NCI-H82 (cell line): Measurements from ENCODE around the gene CDCP2.
"Not testable (repeated sequence)": the region's sequence is repeated elsewhere in the genome, so short reads cannot be mapped to it uniquely, and the experiment has no call there.

Experiments
- DNase-seq: peaks from one replicate; lab custom pipeline; 2025; lab: John Stamatoyannopoulos, UW

The CDCP2 gene

GRCh38 chr1:54168206-54168965 lies 15.6 kb upstream of the CDCP2 start:
- no peak for DNase-seq

- DNase-seq, result no peak
Observed at GRCh38 chr1:54167422-54168139, 14.8 kb upstream of the CDCP2 start.

DNA sequence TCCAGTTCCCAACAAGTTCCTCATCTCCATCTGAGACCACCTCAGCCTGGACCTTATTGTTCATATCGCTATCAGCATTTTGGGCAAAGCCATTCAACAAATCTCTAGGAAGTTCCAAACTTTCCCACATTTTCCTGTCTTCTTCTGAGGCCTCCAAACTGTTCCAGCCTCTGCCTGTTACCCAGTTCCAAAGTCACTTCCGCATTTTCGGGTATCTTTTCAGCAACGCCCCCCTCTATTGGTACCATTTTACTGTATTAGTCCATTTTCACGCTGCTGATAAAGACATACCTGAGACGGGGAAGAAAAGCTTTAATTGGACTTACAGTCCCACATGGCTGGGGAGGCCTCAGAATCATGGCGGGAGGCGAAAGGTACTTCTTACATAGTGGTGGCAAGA lies 13.6 kb upstream of the CDCP2 start:
- not testable (repeated sequence) for DNase-seq

- DNase-seq, result no peak
Observed at GRCh38 chr1:54165146-54165545, 12.3 kb upstream of the CDCP2 start.

GRCh38 chr1:54163573-54163972 lies 10.8 kb upstream of the CDCP2 start:
- no peak for DNase-seq

GRCh38 chr1:54163051-54163450 lies 10.3 kb upstream of the CDCP2 start:
- DNase-seq, result no peak

DNA sequence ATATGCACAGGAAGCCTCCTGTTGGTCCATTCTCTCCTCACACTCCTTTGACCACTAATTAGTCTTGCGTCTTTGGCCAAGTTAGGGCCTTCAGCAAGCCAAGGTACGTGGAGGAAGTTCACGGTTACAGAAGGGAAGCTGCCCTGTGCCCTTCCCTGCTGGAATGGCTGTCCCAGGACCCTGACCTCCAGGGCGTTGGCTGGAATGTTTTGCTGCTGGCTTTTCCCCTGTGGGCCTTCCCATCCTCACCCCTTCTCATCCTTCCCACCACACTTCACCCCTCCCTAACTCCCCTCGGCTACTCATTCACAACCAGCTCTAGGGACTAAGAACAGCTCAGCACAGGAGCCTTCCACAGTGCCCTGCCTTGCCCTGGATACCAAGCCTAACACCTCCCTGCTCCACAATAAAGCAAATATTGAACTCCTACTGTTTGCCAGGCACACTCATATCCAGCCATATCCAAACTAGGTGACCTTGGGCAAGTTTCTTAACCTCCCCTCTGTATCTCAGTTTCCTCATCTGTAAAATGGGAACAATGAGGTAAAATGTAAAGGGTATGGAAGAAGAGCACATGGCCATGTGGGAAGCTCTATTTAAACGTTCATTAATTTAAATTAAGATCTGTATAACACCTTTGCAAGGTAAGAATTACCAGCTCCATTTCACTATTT lies 8.8 kb upstream of the CDCP2 start:
- no peak for DNase-seq

DNA sequence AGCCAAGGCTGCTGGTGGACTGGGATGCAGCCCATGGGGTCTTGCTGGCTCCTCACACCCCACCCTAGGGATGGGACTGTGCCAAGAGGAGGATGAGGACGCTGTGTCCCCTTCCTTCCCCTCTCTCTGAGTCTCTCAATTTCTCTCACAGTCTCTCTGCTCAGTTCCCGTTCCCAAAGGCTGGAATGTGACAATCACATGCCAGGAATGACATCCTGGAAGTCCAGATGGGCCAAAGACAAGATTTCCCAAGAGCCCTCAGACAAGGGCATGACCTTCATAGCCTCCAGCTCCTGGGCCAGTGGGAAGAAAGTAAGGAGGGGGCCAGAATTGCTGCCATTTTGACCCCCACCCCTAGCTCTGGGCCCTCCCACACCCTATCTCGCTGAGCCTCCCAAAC lies 7.6 kb upstream of the CDCP2 start:
- no peak for DNase-seq

DNA sequence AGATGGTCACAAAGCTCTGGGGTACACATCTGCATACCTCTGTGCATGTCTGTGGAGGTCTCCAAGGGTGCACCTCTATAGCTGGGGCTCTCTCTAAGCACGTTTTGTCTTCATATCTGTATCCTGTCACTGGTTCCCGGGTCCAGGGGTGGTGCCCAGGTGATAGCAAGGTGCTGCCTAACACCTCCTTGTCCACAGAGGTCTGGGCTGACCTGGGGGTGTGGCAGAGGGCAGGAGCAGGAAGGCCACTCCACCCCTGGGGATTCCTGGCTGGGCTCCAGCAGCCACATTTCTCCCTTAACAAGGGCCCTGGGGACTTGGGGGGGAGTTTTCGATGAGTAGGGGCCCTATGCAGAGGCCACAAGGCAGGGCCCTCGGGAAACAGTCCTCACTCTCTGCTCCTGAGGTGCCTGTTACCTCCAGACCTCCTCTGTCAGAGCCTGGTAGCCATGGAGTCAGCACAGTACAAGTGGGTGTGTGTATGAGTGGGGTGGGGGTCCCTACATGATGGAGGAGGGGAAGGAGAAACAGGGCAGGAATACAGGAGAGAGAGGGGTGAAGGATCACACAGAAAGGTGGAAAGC lies 7.0 kb upstream of the CDCP2 start:
- DNase-seq, result no peak

GRCh38 chr1:54158071-54158470 lies 5.3 kb upstream of the CDCP2 start:
- no peak for DNase-seq

GRCh38 chr1:54157401-54157800 lies 4.6 kb upstream of the CDCP2 start:
- DNase-seq, result peak; percentile 32

DNA sequence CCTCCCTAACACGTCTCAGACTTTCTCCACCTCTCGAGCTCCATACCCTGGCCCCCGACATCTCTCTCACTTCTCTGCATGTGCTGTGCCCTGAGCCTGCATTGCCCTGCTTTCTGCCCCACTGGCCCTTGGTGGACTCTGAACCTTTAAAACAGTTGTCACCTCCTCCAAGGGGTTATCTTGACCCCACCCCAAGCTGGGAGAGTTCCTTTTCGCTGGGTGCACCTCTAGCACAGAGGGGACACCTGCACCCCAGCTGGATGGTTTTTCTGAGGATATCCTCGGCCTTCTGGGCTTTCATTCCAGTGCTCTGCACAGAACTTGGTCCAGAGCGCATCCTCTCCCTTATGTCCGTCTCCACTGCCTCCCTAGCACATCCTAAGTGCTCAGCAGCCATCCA lies 4.2 kb upstream of the CDCP2 start:
- no peak for DNase-seq

- DNase-seq, result no peak
Observed at GRCh38 chr1:54156201-54156600, 3.4 kb upstream of the CDCP2 start.

- peak; percentile 82 for DNase-seq
Observed at GRCh38 chr1:54153535-54154439, 987 bp upstream of the CDCP2 start.

GRCh38 chr1:54151013-54151412 lies 1.8 kb downstream of the CDCP2 start:
- no peak for DNase-seq

- DNase-seq, result no peak
Observed at GRCh38 chr1:54149734-54150133, 3.1 kb downstream of the CDCP2 start.

- no peak for DNase-seq
Observed at GRCh38 chr1:54144366-54144765, 8.4 kb downstream of the CDCP2 start.

DNA sequence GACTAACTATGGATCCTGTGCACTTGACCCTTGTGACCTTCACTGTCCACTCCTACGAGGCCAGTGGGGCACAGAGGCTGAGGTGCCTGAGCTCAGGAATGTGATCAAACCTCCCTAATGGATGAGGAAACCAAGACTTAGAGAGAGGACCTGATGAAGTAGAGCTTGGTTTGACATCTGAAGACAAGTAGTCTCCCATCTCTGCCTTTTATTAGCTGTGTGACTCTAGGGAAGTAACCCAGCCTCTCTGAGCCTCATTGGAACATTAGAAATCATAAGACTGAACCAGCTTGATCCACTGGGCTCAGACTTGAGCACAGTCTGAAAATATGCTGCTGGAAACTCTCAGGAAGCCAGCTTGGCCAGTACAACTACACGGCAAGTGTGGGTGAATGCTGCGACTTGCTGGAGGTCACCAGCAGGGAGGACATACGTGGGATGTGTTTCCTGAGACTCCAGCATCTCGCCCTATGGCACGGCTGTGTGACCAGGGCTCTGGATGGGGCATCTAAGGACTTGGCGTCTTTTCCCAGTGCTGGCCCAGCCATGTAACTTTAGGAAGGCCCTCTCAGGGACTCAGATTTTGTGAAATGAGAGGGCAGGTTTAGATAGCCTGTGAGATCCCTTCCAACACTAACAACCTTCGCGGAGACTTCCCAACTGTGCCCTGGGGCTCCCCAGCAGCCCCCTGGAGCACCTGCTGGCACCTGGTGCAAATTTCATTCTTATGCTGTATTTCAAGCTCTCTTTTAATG lies 10.5 kb downstream of the CDCP2 start:
- DNase-seq, result no peak

GRCh38 chr1:54139711-54140110 lies 13.1 kb downstream of the CDCP2 start:
- no peak for DNase-seq

DNA sequence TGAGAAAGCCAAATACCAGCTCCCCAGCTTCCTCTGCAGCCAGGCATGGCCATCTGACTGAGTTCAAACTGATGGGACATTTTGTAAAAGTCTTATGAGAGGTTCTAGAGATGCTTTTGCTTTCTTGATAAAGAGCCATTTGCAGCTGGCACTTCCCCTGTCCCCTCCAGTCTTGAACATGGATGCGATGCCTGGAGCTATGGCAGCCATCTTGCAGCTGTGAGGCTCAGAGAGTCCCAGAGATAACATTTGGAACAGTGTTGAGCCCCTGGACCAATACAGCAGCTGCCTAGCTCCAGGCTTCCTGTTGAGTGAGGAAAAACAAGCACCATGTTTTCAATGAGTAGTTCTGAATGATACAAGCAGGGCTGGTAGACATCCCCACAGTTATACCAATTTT lies 13.8 kb downstream of the CDCP2 start:
- no peak for DNase-seq

DNA sequence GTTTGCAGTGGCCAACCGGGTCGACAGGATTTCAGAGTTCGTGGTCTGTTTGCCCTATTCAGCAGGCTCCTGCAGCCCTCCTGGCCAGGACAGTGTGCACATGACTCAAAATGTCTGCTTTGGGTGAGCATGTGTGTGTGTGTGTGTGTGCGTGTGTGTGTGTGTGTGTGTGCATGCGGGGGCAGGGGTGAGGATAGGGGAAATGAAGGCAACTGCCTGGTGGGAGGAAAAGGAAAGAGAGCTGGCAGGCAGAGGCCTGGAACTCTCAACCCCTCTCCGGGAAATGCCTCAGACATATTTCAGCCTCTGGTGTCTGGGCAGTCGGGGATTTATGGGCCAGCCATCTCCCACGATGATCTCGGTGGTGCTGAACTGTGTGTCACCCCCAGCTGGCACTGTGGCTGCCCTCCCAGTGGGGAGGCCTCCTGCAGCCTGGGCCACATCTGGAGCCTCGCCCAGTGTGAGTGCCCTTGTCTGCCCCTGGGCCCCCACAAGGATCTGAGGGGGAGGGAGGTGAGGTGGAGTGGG lies 15.2 kb downstream of the CDCP2 start:
- DNase-seq, result no peak
